Neural progenitor cell (in vitro differentiated cells): ENCODE results near the gene UNC45A. TPM values are rescaled to one million over a fixed set of nuclear protein-coding genes. Genes with fewer than 3 reads are reported as not detected.

Experiments
- DNase-seq: peaks from one replicate; pipeline ENCODE4 v3.0.0-alpha.2; 2016; ENCODE audit warnings: low spot score
- H2AFZ ChIP-seq: fragments of 200-600 bp; sonication (generic); replicated peaks from 2 replicates; pipeline ENCODE4 v1.6.1; 2016; ENCODE audit warnings: antibody characterized with exemption
- H3F3A ChIP-seq: fragments of 200-600 bp; sonication (generic); 2 replicates; pipeline ENCODE4 v1.6.1; 2016; ENCODE audit warnings: antibody characterized with exemption, low read depth
- H3K27ac ChIP-seq: fragments of 200-600 bp; sonication (generic); 2 replicates; pipeline ENCODE4 v1.5.1; 2016; ENCODE audit warnings: mild to moderate bottlenecking
- H3K27me3 ChIP-seq: fragments of 200-600 bp; sonication (generic); 2 replicates; pipeline ENCODE4 v1.6.1; 2016; ENCODE audit warnings: mild to moderate bottlenecking, moderate library complexity
- H3K36me3 ChIP-seq: fragments of 200-600 bp; sonication (generic); 2 replicates; pipeline ENCODE4 v1.5.1; 2016
- H3K4me1 ChIP-seq: fragments of 200-600 bp; sonication (generic); 2 replicates; pipeline ENCODE4 v1.6.1; 2016; ENCODE audit warnings: mixed run types
- H3K4me2 ChIP-seq: fragments of 200-600 bp; sonication (generic); 2 replicates; pipeline ENCODE4 v1.6.1; 2016
- H3K4me3 ChIP-seq: fragments of 200-600 bp; sonication (generic); 2 replicates; pipeline ENCODE4 v1.5.1; 2016
- H3K79me2 ChIP-seq: fragments of 200-600 bp; sonication (generic); 2 replicates; pipeline ENCODE4 v1.6.1; 2016; ENCODE audit warnings: low read depth
- H3K9ac ChIP-seq: fragments of 200-600 bp; sonication (generic); 2 replicates; pipeline ENCODE4 v1.6.1; 2016
- H3K9me3 ChIP-seq: fragments of 200-600 bp; sonication (generic); 2 replicates; pipeline ENCODE4 v1.5.1; 2016; ENCODE audit warnings: low read depth
- H4K20me1 ChIP-seq: fragments of 200-600 bp; sonication (generic); 2 replicates; pipeline ENCODE4 v1.6.1; 2016; ENCODE audit warnings: low read depth
- H3K27ac Mint-ChIP-seq: 3 replicates; pipeline ENCODE4 v1.8.0; 2021; ENCODE audit warnings: mixed read lengths
- H3K27me3 Mint-ChIP-seq: 2 replicates; pipeline ENCODE4 v1.8.0; 2022; ENCODE audit warnings: low read depth, mild to moderate bottlenecking, inconsistent platforms, moderate library complexity, mixed read lengths; ENCODE audit not compliant: insufficient read depth
- H3K36me3 Mint-ChIP-seq: 3 replicates; pipeline ENCODE4 v1.8.0; 2021; ENCODE audit warnings: mixed read lengths
- H3K4me1 Mint-ChIP-seq: 3 replicates; pipeline ENCODE4 v1.8.0; 2021; ENCODE audit warnings: mixed read lengths
- H3K4me3 Mint-ChIP-seq: 3 replicates; pipeline ENCODE4 v1.8.0; 2021; ENCODE audit warnings: mild to moderate bottlenecking, moderate library complexity, mixed read lengths
- H3K9me3 Mint-ChIP-seq: 3 replicates; pipeline ENCODE4 v1.8.0; 2020; ENCODE audit warnings: mixed read lengths
- EZH2 ChIP-seq: fragments of 200-600 bp; sonication (generic); IDR thresholded peaks from 2 replicates; pipeline ENCODE4 v1.6.1; 2017; ENCODE audit warnings: antibody characterized with exemption, mild to moderate bottlenecking, moderate library complexity
- EZH2phosphoT487 ChIP-seq: fragments of 200-600 bp; sonication (generic); IDR thresholded peaks from 2 replicates; pipeline ENCODE4 v1.6.1; 2017; ENCODE audit warnings: antibody characterized with exemption
- total RNA-seq: library from RNA; depleted of rRNA; stranded (reverse); fragments of >200 nt; gene quantifications from 2 replicates; pipeline ENCODE4 v1.2.3, GENCODE V29; 2015; ENCODE audit warnings: low replicate concordance
- TF ChIP-seq, protein P1 (sequence below): fragments of 200-600 bp; sonication (generic); IDR thresholded peaks from 2 replicates; pipeline ENCODE4 v1.5.1; 2017; ENCODE audit warnings: antibody characterized with exemption, mild to moderate bottlenecking

UNC45A gene
- total RNA-seq, 1 donor from 2014 or later = 47.7 TPM

DNA sequence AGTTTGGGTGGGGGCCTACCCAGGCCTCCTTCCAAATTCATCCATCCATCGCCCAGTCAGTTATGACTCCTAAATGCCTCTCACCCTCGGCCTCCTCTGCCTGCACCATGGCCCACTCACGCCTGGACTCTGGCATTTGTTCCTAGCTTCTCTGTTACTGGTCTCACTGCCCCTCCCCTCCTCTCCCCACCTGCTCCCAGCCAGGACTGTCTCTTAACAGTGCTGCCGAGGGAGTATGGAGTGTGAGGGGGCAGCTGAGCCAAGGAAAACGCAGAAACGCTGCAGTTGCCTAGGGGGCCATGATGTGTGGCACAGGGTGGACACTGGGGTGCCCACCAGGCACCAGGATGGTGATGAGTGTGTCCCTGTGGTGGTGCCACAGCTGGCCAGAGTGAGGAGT lies 22.7 kb downstream of the UNC45A start:
- peak overlapping the region; percentile 78 for H3K4me2 ChIP-seq
- peaks cover 14% of the 10 kb centered on the region for H3K27me3 ChIP-seq
- H3K27ac ChIP-seq = no peak overlapping the region
- H3K4me3 ChIP-seq = no peak overlapping the region
- Mint-ChIP-seq H3K36me3 (peaks cover 5% of the 10 kb centered on the region), H3K27me3 (peaks cover 9% of the 10 kb centered on the region), H3K4me3 (peak overlapping the region; percentile 81), H3K4me1 (peaks cover 16% of the 10 kb centered on the region), H3K9me3 (no peaks in the 10 kb centered on the region), H3K27ac (no peak overlapping the region)
- DNase-seq = no peak
- no peaks in the 10 kb centered on the region for H3K36me3 ChIP-seq
- H4K20me1 ChIP-seq = peaks cover 8% of the 10 kb centered on the region
- H3K9ac ChIP-seq = no peak overlapping the region
- H3K79me2 ChIP-seq = no peaks in the 10 kb centered on the region
- no peak for TF ChIP-seq EZH2
- no peak for TF ChIP-seq EZH2phosphoT487
- TF ChIP-seq, protein P1, sequence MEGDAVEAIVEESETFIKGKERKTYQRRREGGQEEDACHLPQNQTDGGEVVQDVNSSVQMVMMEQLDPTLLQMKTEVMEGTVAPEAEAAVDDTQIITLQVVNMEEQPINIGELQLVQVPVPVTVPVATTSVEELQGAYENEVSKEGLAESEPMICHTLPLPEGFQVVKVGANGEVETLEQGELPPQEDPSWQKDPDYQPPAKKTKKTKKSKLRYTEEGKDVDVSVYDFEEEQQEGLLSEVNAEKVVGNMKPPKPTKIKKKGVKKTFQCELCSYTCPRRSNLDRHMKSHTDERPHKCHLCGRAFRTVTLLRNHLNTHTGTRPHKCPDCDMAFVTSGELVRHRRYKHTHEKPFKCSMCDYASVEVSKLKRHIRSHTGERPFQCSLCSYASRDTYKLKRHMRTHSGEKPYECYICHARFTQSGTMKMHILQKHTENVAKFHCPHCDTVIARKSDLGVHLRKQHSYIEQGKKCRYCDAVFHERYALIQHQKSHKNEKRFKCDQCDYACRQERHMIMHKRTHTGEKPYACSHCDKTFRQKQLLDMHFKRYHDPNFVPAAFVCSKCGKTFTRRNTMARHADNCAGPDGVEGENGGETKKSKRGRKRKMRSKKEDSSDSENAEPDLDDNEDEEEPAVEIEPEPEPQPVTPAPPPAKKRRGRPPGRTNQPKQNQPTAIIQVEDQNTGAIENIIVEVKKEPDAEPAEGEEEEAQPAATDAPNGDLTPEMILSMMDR = no peak
- H3K4me1 ChIP-seq = peaks cover 12% of the 10 kb centered on the region
- H3F3A ChIP-seq = peaks cover 31% of the 10 kb centered on the region
- no peak overlapping the region for H2AFZ ChIP-seq
- no peaks in the 10 kb centered on the region for H3K9me3 ChIP-seq

DNA sequence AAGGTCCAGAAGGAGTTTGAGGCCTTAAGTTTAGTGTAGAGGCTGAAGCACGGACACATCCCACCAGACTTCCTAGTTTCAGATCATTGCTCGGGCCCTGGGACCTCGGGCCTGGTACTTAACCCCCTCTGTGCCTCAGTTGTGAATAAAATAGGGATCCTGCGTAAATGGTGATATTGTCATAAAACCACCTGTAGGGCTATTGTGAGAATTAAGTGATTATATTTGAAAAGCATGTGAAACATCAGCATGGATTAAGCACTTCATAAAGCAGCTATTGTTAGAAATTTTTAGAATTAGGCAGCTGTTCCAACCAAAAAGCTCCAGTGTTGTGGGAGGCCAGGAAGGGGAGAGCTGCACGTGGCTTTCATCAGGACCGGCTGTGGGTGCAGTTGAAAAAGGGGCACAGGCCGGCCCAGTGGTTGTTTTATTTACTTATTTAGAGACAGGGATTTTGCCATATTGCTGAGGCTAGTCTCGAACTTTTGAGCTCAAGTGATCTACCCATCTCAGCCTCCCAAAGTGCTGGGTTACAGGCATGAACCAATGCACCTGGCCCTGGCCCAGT lies 24.0 kb downstream of the UNC45A start:
- no peak overlapping the region for H3K27ac ChIP-seq
- H3K36me3 ChIP-seq = peaks cover 3% of the 10 kb centered on the region
- no peak overlapping the region for H3K9ac ChIP-seq
- no peak for DNase-seq
- H3K4me2 ChIP-seq = no peak overlapping the region
- no peak overlapping the region for H3K4me3 ChIP-seq
- no peak for TF ChIP-seq EZH2phosphoT487
- TF ChIP-seq EZH2 = no peak
- TF ChIP-seq, protein P1 = no peak
- no peaks in the 10 kb centered on the region for H3K79me2 ChIP-seq
- Mint-ChIP-seq H3K4me1 (peaks cover 13% of the 10 kb centered on the region), H3K27me3 (peaks cover 8% of the 10 kb centered on the region), H3K4me3 (peak overlapping the region; percentile 41), H3K9me3 (no peaks in the 10 kb centered on the region), H3K36me3 (peaks cover 9% of the 10 kb centered on the region), H3K27ac (no peak overlapping the region)
- peaks cover 8% of the 10 kb centered on the region for H4K20me1 ChIP-seq
- no peaks in the 10 kb centered on the region for H3K9me3 ChIP-seq
- H2AFZ ChIP-seq = no peak overlapping the region
- peaks cover 14% of the 10 kb centered on the region for H3K27me3 ChIP-seq
- peaks cover 12% of the 10 kb centered on the region for H3K4me1 ChIP-seq
- peaks cover 21% of the 10 kb centered on the region for H3F3A ChIP-seq

- H3K9me3 Mint-ChIP-seq = no peaks in the 10 kb centered on the region
- H3K36me3 ChIP-seq = peaks cover 4% of the 10 kb centered on the region
- no peak overlapping the region for H3K4me2 ChIP-seq
- no peaks in the 10 kb centered on the region for H3K79me2 ChIP-seq
- peaks cover 8% of the 10 kb centered on the region for H4K20me1 ChIP-seq
- no peak overlapping the region for H3K27ac Mint-ChIP-seq
- no peak overlapping the region for H2AFZ ChIP-seq
- peaks cover 9% of the 10 kb centered on the region for H3K36me3 Mint-ChIP-seq
- H3K4me3 Mint-ChIP-seq = no peak overlapping the region
- TF ChIP-seq EZH2 (no peak), EZH2phosphoT487 (no peak)
- TF ChIP-seq, protein P1 = no peak
- peaks cover 12% of the 10 kb centered on the region for H3K4me1 ChIP-seq
- no peak overlapping the region for H3K4me3 ChIP-seq
- H3K27me3 ChIP-seq = peaks cover 14% of the 10 kb centered on the region
- peaks cover 8% of the 10 kb centered on the region for H3K27me3 Mint-ChIP-seq
- peaks cover 13% of the 10 kb centered on the region for H3F3A ChIP-seq
- no peak for DNase-seq
- H3K27ac ChIP-seq = no peak overlapping the region
- H3K9me3 ChIP-seq = no peaks in the 10 kb centered on the region
- H3K4me1 Mint-ChIP-seq = peaks cover 13% of the 10 kb centered on the region
- no peak overlapping the region for H3K9ac ChIP-seq
Measured at GRCh38 chr15:90959894-90960293, 24.8 kb downstream of the UNC45A start.
